Mucosa of descending colon (tissue), 3 donors: Measurements from ENCODE around the gene CALN1. TPM values are rescaled to one million over a fixed set of nuclear protein-coding genes. Genes with fewer than 3 reads are reported as not detected.

ENCODE experiments used
- ATAC-seq: fragments of 200-7000 bp; cut with Tn5 transposase; one replicate; pipeline ENCODE4 v1.9.1; 2020; ENCODE audit warnings: mild to moderate bottlenecking, moderate library complexity
- DNase-seq, 3 donors: peaks; one replicate each; pipeline ENCODE4 v3.0.0-alpha.2; 2020
- H3K36me3 ChIP-seq: fragments of 200-600 bp; one replicate; pipeline ENCODE4 v1.8.0; 2021; ENCODE audit warnings: low read depth, mild to moderate bottlenecking
- H3K4me1 ChIP-seq: fragments of 200-600 bp; one replicate; pipeline ENCODE4 v1.8.0; 2021; ENCODE audit warnings: low read depth, mild to moderate bottlenecking
- H3K4me3 ChIP-seq: fragments of 200-600 bp; one replicate; pipeline ENCODE4 v1.8.0; 2021; ENCODE audit warnings: mild to moderate bottlenecking
- H3K9me3 ChIP-seq: fragments of 200-600 bp; one replicate; pipeline ENCODE4 v1.8.0; 2021; ENCODE audit warnings: mild to moderate bottlenecking
- intact Hi-C, 2 donors: fragments of 100-400 bp; cut with DNase I in 1 of 2; cut with micrococcal nuclease in 1 of 2; formaldehyde crosslinking; loops; one replicate each; pipeline versions ENCODE4 v1.11.0 to v1.11.1; 2022; cut with DNase I, micrococcal nuclease
- total RNA-seq, 3 donors: library from RNA; stranded (reverse); fragmentation: NEBNext Ultra II Directional in 2 of 3; extraction: Animal tissue kit (Norgen Biotek cat#: 25700) in 2 of 3; gene quantifications; one replicate each; pipeline versions ENCODE4 v1.2.1 to v1.2.4, GENCODE V29; 2021 to 2023
- TF ChIP-seq, protein P1 (sequence below): fragments of 200-600 bp; IDR thresholded peaks from one replicate; pipeline ENCODE4 v1.8.0; 2022; ENCODE audit warnings: antibody characterized with exemption, mild to moderate bottlenecking
- donor health status: DM: no; HTN: no; CAD: no; lungs with moderate emphysema.
- donor health status: DM: no; HTN: no; CAD: no.
- donor health status: DM: no; HTN: yes; CAD: no.

Gene CALN1
- total RNA-seq, 3 donors from 2014 or later, result not detected

DNA sequence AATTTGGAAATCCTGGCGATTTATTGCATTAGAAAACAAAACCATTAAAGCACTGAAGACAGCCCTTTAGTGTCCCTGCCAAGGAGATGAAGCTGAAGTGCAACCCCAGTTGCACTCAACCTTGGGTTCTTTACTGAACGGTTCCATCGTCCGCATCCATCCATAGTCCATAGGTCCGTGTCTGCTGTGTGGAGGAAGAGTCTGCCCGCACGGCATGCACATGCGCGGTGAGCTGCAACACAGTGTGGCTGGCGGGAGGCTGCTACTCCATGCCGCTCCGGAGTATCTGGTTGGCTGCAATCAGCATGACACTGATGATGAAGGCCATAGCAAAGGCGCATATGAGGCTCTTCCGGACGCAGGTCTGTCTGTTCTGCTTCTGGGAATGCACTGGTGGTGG lies 624.6 kb downstream of the CALN1 start:
- no peaks in the 10 kb centered on the region for H3K4me1 ChIP-seq
- ATAC-seq (no peak), DNase-seq (no peak)
- intact Hi-C loops, result no loop called here
- peaks cover 65% of the 10 kb centered on the region for H3K9me3 ChIP-seq
- H3K36me3 ChIP-seq, result no peaks in the 10 kb centered on the region
- TF ChIP-seq, protein P1, sequence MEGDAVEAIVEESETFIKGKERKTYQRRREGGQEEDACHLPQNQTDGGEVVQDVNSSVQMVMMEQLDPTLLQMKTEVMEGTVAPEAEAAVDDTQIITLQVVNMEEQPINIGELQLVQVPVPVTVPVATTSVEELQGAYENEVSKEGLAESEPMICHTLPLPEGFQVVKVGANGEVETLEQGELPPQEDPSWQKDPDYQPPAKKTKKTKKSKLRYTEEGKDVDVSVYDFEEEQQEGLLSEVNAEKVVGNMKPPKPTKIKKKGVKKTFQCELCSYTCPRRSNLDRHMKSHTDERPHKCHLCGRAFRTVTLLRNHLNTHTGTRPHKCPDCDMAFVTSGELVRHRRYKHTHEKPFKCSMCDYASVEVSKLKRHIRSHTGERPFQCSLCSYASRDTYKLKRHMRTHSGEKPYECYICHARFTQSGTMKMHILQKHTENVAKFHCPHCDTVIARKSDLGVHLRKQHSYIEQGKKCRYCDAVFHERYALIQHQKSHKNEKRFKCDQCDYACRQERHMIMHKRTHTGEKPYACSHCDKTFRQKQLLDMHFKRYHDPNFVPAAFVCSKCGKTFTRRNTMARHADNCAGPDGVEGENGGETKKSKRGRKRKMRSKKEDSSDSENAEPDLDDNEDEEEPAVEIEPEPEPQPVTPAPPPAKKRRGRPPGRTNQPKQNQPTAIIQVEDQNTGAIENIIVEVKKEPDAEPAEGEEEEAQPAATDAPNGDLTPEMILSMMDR, result no peak
- H3K4me3 ChIP-seq, result no peak overlapping the region

DNA sequence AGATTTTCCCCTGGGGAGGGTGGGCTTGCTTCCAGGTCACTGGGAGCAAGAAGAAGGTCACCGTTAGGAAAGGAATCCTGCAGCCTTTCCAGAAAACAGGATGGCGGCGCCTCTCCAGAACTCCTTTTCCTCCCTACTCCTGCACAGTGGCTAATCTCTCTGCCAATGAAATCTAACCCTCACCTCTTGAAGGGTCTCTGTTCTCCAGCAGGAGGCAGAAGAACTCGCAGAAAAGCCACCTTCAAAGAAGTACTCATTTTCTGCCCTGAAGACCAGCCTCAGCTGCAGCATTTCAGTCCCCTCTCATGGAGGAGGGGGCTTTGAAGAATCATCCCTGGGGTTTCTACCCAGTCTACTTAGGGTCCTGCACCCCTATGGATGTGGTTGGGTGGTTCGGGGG lies 626.9 kb downstream of the CALN1 start:
- Histone ChIP-seq H3K4me1 (no peaks in the 10 kb centered on the region), H3K4me3 (no peak overlapping the region), H3K9me3 (peaks cover 57% of the 10 kb centered on the region), H3K36me3 (no peaks in the 10 kb centered on the region)
- ATAC-seq, result no peak
- intact Hi-C loops, result no loop called here
- no peak for DNase-seq
- TF ChIP-seq, protein P1, result no peak

DNA sequence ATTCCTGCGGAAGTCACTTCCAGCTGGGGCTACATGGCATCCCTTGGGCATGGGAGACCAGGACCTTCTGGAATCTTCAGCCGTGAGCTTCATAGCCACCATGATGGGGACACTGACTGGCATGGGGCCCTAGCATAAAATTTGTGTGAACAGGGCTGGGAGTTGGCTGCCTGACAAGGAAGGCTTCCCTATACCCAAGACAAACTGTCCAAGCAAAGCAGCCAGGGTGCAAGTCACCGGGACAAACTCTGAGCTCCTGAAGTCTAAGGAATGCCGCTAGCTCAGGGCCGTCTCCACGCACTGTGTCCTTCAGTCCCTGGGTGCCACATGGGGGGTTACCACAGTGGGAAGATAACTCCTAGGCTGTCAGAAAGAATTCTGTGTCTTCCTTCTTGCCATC lies 627.4 kb downstream of the CALN1 start:
- intact Hi-C loops, result no loop called here
- H3K4me1 ChIP-seq, result no peaks in the 10 kb centered on the region
- TF ChIP-seq, protein P1, result no peak

DNA sequence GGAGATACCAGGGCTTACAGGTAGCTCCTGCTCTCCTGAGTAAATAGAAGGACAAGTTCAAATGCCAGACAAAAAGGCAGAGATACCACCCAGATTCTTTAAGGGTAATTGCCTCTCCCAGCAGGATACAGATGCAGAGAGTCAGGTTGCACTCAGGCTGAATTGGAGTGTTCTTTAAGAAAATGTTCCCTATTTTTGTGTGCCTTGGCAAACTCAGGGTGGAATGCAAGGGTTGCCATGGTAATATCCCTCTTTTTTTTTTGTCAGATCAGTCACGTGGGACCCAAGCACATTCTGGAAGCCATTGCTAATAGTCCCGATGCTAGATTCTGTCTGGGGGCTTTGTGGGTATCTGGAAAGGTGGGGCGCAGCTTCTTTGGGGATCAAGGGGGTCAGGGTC lies 628.0 kb downstream of the CALN1 start:
- no peak for ATAC-seq
- TF ChIP-seq, protein P1, result no peak
- peaks cover 51% of the 10 kb centered on the region for H3K9me3 ChIP-seq
- DNase-seq, result no peak
- intact Hi-C loops, result no loop called here
- H3K4me1 ChIP-seq, result no peaks in the 10 kb centered on the region
- no peaks in the 10 kb centered on the region for H3K36me3 ChIP-seq
- H3K4me3 ChIP-seq, result no peak overlapping the region

More for the DNA sequence above, 627.4 kb downstream of the CALN1 start:
- Histone ChIP-seq H3K36me3 (no peaks in the 10 kb centered on the region), H3K9me3 (peaks cover 57% of the 10 kb centered on the region), H3K4me3 (no peak overlapping the region)
- ATAC-seq (no peak), DNase-seq (no peak)

DNA sequence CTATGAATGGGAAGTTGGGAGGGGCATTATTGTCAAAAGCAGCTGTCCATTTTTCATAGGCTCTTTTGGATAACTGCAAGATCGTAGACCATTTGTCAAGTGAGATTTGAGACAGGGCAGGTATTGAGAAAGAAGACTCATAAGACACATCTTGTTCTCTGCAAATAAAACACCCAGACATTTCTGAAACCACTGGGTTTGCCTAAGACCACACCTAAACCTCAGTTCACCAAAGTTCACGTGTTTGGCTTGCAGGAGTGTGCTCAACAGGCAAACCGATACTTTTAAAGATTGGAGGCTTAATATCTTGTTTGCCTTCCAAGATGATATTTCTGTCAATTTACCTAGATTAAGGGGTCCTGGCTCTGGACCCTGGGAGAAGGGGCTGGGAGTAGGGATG lies 628.4 kb downstream of the CALN1 start:
- no peak overlapping the region for H3K4me3 ChIP-seq
- no peaks in the 10 kb centered on the region for H3K4me1 ChIP-seq
- DNase-seq (no peak), ATAC-seq (no peak)
- intact Hi-C loops, result no loop called here
- TF ChIP-seq, protein P1, result no peak
- H3K36me3 ChIP-seq, result no peaks in the 10 kb centered on the region
- H3K9me3 ChIP-seq, result peaks cover 47% of the 10 kb centered on the region

DNA sequence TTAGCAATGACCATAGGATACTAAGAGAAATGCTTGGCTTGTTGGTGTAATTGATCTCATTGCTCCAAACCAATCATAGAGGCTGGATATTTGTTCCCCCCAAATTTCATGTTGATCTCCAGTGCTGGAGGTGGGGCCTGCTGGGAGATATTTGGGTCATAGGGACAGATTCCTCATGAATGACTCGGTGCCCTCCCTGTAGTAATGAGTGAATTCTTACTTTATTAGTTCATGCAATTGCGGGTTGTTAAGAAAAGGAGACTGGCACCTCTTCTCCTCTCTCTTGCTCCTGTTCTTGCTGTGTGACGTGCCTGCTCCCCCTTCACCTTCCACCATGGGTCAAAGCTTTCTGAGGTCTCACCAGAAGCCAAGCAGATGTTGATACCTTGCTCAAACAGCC lies 630.1 kb downstream of the CALN1 start:
- intact Hi-C loops, result no loop called here
- Histone ChIP-seq H3K4me1 (no peaks in the 10 kb centered on the region), H3K9me3 (peaks cover 31% of the 10 kb centered on the region), H3K36me3 (no peaks in the 10 kb centered on the region), H3K4me3 (no peak overlapping the region)
- no peak for DNase-seq
- TF ChIP-seq, protein P1, result no peak
- no peak for ATAC-seq
